HG03457 (cell line): ENCODE results near the gene ADI1.
"Not testable (repeated sequence)": the region's sequence is repeated elsewhere in the genome, so short reads cannot be mapped to it uniquely, and the experiment has no call there.

Source experiments
- ATAC-seq: cut with Tn5 transposase; IDR thresholded peaks from one replicate; pipeline ENCODE4 v1.9.1; 2021; ENCODE audit warnings: moderate number of reproducible peaks; ENCODE audit not compliant: unreplicated experiment

ADI1 gene

GRCh38 chr2:3494984-3495666 lies 24.2 kb downstream of the ADI1 start:
- ATAC-seq, result no peak

- ATAC-seq, result no peak
Observed at GRCh38 chr2:3493615-3494007, 25.7 kb downstream of the ADI1 start.

DNA sequence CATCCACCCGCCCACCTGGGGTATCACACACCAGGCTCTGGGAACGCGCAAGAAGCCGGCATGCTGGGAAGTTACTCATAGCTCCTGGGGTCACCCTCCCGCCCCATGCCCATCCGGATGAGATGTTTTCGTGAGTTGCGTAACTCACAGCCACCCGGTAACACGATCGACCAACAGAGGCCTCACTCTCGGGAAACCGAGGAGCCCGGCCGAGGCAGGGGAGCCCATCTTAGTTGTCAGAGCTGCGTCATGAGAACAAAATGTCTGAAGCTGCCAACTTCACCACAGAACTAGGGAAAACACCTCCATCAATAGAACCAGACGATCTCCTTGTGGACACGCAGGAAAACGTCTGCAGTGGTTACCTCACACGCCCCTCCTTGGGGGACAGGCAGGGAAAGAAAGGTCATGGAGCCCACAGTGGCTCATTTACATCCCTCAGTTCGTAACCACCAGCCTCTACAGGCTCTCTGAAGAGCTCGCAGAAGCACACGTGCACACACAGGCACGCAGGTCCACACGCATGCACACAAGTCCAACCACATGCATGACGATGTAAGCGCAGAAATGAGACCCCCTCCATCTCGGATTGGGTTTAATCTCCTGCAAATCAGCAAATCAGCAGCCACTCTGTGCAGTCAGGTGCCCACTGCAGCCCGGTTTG lies 26.2 kb downstream of the ADI1 start:
- ATAC-seq, result no peak

DNA sequence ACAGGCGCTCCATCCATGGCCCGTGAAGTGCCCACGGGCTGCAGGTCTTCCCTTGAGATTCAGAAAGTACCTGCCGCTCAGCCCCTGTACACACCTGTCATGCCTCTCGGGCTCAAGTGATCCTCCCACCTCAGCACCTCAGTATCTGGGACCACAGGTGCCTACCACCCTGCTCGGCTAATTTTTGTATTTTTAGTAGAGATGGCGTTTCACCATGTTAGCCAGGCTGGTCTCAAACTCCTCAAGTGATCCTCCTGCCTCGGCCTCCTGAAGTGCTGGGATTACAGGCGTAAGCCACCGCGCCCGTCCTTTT lies 26.9 kb downstream of the ADI1 start:
- not testable (repeated sequence) for ATAC-seq

DNA sequence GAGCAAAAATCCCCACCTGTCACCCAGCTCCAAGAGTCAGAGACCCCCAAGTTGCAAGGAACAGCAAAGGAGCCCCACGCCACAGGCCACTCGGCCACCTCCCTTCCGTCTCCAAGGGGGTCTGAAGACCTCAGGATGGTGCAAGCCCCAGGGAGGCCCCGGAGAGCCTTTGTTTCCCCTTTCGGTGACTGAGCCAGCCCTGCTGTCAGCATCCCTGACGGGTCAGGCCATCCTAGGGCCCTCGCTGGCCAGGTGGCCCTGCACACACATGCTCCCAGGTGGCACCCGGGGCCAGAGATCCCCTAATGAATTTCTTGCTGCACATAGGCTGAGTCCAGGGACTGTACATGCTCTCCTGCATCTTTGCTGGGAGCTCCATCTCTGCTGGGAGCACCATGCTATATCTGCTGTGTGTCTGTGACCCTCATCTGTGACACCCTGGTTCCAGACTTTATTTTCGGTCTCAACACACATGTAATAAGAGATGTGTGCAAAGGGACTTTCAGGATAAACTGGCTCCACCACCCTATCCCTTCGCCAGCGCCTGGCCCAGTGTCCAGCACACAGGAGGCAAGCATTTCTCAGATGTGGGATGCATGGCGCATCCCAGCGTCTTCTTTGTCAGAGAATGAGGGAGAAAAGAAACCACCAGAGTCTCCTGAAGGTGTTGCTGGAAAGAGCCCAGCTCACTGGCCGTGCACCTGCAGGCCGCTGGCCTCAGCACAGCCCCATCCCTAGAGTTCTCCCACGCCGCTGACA lies 27.4 kb downstream of the ADI1 start:
- no peak for ATAC-seq

DNA sequence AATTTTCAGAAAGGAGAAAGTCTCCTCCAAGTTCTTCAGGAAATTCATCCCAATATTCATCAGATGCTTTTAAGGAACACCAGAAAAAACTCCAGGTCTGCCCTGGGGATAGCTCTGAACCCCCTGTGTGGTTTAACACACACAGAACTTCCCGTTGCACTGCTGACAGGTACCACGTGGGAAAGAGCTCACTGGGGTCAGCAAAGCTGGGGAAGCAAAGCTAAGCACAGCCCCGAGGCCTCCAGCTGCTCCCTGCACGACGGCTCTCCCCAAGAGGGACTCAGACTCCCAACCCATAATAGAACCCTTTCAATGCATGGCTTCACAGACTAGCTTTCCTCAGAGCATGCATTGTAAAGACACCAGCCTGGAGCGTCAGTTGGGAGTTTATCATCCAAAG lies 28.0 kb downstream of the ADI1 start:
- no peak for ATAC-seq

- no peak for ATAC-seq
Observed at GRCh38 chr2:3490191-3491170, 28.9 kb downstream of the ADI1 start.

- ATAC-seq, result no peak
Observed at GRCh38 chr2:3489764-3490115, 29.6 kb downstream of the ADI1 start.

GRCh38 chr2:3488855-3489763 lies 30.2 kb downstream of the ADI1 start:
- no peak for ATAC-seq

DNA sequence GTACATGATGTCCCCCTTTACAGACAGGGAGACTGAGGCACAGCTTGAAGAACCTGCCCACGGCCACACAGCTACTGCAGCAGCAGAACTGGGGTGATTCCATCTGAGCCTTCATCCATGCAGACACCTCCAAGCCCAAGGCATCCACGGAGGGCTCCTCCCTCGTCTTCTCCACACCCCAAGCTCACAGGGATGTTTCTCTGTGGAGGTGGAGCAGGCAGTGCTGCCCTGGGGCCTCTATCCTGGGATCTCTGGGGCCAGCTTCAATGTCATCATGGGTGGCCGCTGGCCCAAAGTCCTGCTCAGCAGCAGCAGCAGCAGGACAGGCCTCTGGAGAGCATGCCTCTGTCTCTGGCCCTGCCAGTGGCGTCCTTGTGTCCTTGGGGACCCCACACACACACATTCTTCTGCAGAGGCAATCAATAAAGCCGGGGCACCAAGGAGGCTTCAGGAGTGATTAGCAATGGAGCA lies 31.2 kb downstream of the ADI1 start:
- ATAC-seq, result no peak

DNA sequence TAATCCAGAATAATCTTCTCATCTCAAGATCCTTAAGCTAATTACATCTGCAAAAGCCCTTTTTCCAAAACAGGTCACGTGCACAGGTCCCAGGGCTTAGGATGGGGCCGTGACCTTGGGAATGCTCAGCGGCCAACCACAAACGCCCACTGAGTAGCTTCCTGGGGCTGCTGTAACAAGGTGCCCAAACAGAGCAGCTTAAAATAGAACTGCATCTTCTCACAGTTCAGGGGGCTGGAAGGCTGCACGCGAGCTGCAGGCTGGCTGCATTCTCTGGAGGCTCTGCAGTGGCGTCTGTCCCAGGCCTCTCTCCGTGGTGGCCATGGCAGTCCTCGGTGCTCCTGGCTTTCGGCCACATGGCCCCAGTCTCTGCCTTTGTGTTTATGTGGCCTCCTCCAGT lies 31.9 kb downstream of the ADI1 start:
- no peak for ATAC-seq

GRCh38 chr2:3487028-3487425 lies 32.3 kb downstream of the ADI1 start:
- no peak for ATAC-seq

GRCh38 chr2:3486047-3487027 lies 33.0 kb downstream of the ADI1 start:
- ATAC-seq, result no peak

- ATAC-seq, result no peak
Observed at GRCh38 chr2:3485166-3485565, 34.2 kb downstream of the ADI1 start.

- ATAC-seq, result no peak
Observed at GRCh38 chr2:3483986-3484960, 35.1 kb downstream of the ADI1 start.

GRCh38 chr2:3483227-3483985 lies 35.9 kb downstream of the ADI1 start:
- peak; percentile 47 for ATAC-seq

DNA sequence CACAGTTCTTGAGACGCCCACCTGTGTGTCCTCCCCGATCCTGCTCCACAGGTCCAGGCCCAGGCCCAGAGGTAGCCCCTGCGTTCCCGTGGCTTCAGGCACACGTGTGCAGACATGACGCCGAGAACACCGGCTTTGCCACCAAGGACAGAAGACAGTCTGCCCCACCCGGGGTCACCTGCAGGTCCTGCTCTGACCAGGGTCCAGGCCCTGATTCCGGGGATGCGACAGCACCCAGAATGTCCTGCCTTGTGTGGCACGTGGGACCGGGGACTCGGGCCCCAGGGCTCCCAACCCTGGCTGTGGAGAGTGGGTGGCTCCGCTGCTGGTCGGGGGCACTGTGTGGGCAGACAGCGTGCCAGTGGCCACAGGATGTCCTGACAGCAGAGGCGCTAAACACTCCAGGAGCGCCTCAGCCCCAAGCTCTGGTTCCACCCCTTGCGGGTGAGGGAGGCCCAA lies 36.9 kb downstream of the ADI1 start:
- ATAC-seq, result no peak
